Raji (cell line): ENCODE data around the gene NDC1.

Source experiments
- POLR2A ChIP-seq: IDR thresholded peaks from 2 replicates; pipeline ENCODE4 v1.6.1; 2011; ENCODE audit warnings: low read depth, low read length, control low read depth; ENCODE audit not compliant: insufficient read depth

NDC1 gene

GRCh38 chr1:53739109-53739681 is 98.9 kb downstream of the NDC1 start, which contains the start of gene GLIS1:
GLIS1 (minus strand) TSS chr1:53739164; CDS start chr1:53738064, 1,100 bp downstream.
- no peak for TF ChIP-seq POLR2A

- TF ChIP-seq POLR2A, result no peak
These were observed 99.6 kb downstream of the NDC1 start for GRCh38 chr1:53738205-53739108.

- no peak for TF ChIP-seq POLR2A
These were observed 100.4 kb downstream of the NDC1 start for GRCh38 chr1:53737648-53738204.

- TF ChIP-seq POLR2A, result no peak
These were observed 101.8 kb downstream of the NDC1 start for GRCh38 chr1:53736290-53736689.

GRCh38 chr1:53735681-53736080 is 102.4 kb downstream of the NDC1 start:
- no peak for TF ChIP-seq POLR2A

- TF ChIP-seq POLR2A, result no peak
These were observed 102.8 kb downstream of the NDC1 start for GRCh38 chr1:53735261-53735660.

- no peak for TF ChIP-seq POLR2A
These were observed 103.4 kb downstream of the NDC1 start for GRCh38 chr1:53734650-53735211.

- TF ChIP-seq POLR2A, result no peak
These were observed 104.0 kb downstream of the NDC1 start for GRCh38 chr1:53733975-53734649.

GRCh38 chr1:53733447-53733931 is 104.6 kb downstream of the NDC1 start:
- no peak for TF ChIP-seq POLR2A

GRCh38 chr1:53732912-53733317 is 105.2 kb downstream of the NDC1 start:
- TF ChIP-seq POLR2A, result no peak

GRCh38 chr1:53732409-53732808 is 105.7 kb downstream of the NDC1 start:
- TF ChIP-seq POLR2A, result no peak

GRCh38 chr1:53731779-53732305 is 106.3 kb downstream of the NDC1 start:
- no peak for TF ChIP-seq POLR2A

- no peak for TF ChIP-seq POLR2A
These were observed 107.0 kb downstream of the NDC1 start for GRCh38 chr1:53731043-53731600.

- no peak for TF ChIP-seq POLR2A
These were observed 107.8 kb downstream of the NDC1 start for GRCh38 chr1:53730224-53730865.
